Lower leg skin (tissue), 3 donors: ENCODE results near the gene MFSD11.
"Not testable (repeated sequence)": the region's sequence is repeated elsewhere in the genome, so short reads cannot be mapped to it uniquely, and the experiment has no call there.

Source experiments
- CTCF ChIP-seq, 3 donors: fragments of 450-650 bp; IDR thresholded peaks; one replicate each; pipeline ENCODE4 v1.5.1; 2016; ENCODE audit warnings: antibody characterized with exemption in 3 of 3, mild to moderate bottlenecking in 3 of 3, moderate library complexity in 2 of 3
- POLR2A ChIP-seq, 2 donors: fragments of 450-650 bp; IDR thresholded peaks; one replicate each; pipeline ENCODE4 v1.6.1; 2016 to 2017; ENCODE audit warnings: antibody characterized with exemption in 2 of 2, mild to moderate bottlenecking in 1 of 2, moderate library complexity in 1 of 2

- not testable (repeated sequence) for TF ChIP-seq CTCF, POLR2A (IDR thresholded peaks at IDR 0.05)
Observed at GRCh38 chr17:76712321-76712720, 25.6 kb upstream of the MFSD11 start.
